ENCODE measurements around the gene CCDC194.

Gene CCDC194

GRCh38 chr19:17423429-17424208 is 29.6 kb upstream of the CCDC194 start:
- CTCF ChIA-PET: interaction anchor here (0.6 kb wide), 4 partner anchors 31 to 619 kb away, joined by 3 to 4 read pairs (median 3); partner anchors contain the start of gene OCEL1

GRCh38 chr19:17421942-17422341 is 27.9 kb upstream of the CCDC194 start:
- Histone ChIP-seq H3K9me3 (ENCODE audit: control insufficient read depth, insufficient read depth, low read depth, low read length) (no peaks in the 10 kb centered on the region), H3K4me3 (ENCODE audit: low read depth, low read length) (no peak overlapping the region), H3K4me1 (ENCODE audit: control insufficient read depth, insufficient read depth, low read length) (peaks cover 2% of the 10 kb centered on the region; the same call in 1 of the 2 replicates), H3K27ac (ENCODE audit: extremely low read depth, low read depth, low read length) (no peak overlapping the region), H3K36me3 (ENCODE audit: control insufficient read depth in 2 of 2, insufficient read depth in 1 of 2, low read length in 2 of 2) (peaks cover 4 to 6% of the 10 kb centered on the region in 2 experiments; a peak in 2 of 3 replicates)
- ChIA-PET POLR2A (no interaction called here), CTCF (interaction anchor here (0.6 to 1.7 kb wide), 6 partner anchors 17 to 390 kb away, joined by 3 to 6 read pairs (median 4); partner anchors contain the start of gene BST2)
- no peak for TF ChIP-seq ZNF513 (tag by site-specific recombination; IDR thresholded peaks at IDR 0.05)
- TF ChIP-seq ZNF624 (tag by site-specific recombination; IDR thresholded peaks at IDR 0.05): no peak
- TF ChIP-seq ZBTB48 (tag by site-specific recombination; IDR thresholded peaks at IDR 0.05): no peak
- no peak for TF ChIP-seq SP2 (tag by site-specific recombination; IDR thresholded peaks at IDR 0.05)
- TF ChIP-seq ZNF791 (tag by site-specific recombination; IDR thresholded peaks at IDR 0.05): no peak
- no peak for TF ChIP-seq ZNF335 (tag by site-specific recombination; conservative IDR thresholded peaks at IDR 0.05)
- no peak for TF ChIP-seq ZNF37A (tag by site-specific recombination; IDR thresholded peaks at IDR 0.05)
- no peak for TF ChIP-seq AEBP2 (tag by site-specific recombination; IDR thresholded peaks at IDR 0.05; ENCODE audit: borderline replicate concordance)
- TF ChIP-seq ZNF549 (tag by site-specific recombination; IDR thresholded peaks at IDR 0.05): no peak
- no peak for TF ChIP-seq ZNF362 (tag by site-specific recombination; IDR thresholded peaks at IDR 0.05)
- TF ChIP-seq, protein P1, sequence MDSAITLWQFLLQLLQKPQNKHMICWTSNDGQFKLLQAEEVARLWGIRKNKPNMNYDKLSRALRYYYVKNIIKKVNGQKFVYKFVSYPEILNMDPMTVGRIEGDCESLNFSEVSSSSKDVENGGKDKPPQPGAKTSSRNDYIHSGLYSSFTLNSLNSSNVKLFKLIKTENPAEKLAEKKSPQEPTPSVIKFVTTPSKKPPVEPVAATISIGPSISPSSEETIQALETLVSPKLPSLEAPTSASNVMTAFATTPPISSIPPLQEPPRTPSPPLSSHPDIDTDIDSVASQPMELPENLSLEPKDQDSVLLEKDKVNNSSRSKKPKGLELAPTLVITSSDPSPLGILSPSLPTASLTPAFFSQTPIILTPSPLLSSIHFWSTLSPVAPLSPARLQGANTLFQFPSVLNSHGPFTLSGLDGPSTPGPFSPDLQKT (IDR thresholded peaks at IDR 0.05; ENCODE audit: borderline replicate concordance, low read depth, low read length): no peak
- TF ChIP-seq, protein P2, sequence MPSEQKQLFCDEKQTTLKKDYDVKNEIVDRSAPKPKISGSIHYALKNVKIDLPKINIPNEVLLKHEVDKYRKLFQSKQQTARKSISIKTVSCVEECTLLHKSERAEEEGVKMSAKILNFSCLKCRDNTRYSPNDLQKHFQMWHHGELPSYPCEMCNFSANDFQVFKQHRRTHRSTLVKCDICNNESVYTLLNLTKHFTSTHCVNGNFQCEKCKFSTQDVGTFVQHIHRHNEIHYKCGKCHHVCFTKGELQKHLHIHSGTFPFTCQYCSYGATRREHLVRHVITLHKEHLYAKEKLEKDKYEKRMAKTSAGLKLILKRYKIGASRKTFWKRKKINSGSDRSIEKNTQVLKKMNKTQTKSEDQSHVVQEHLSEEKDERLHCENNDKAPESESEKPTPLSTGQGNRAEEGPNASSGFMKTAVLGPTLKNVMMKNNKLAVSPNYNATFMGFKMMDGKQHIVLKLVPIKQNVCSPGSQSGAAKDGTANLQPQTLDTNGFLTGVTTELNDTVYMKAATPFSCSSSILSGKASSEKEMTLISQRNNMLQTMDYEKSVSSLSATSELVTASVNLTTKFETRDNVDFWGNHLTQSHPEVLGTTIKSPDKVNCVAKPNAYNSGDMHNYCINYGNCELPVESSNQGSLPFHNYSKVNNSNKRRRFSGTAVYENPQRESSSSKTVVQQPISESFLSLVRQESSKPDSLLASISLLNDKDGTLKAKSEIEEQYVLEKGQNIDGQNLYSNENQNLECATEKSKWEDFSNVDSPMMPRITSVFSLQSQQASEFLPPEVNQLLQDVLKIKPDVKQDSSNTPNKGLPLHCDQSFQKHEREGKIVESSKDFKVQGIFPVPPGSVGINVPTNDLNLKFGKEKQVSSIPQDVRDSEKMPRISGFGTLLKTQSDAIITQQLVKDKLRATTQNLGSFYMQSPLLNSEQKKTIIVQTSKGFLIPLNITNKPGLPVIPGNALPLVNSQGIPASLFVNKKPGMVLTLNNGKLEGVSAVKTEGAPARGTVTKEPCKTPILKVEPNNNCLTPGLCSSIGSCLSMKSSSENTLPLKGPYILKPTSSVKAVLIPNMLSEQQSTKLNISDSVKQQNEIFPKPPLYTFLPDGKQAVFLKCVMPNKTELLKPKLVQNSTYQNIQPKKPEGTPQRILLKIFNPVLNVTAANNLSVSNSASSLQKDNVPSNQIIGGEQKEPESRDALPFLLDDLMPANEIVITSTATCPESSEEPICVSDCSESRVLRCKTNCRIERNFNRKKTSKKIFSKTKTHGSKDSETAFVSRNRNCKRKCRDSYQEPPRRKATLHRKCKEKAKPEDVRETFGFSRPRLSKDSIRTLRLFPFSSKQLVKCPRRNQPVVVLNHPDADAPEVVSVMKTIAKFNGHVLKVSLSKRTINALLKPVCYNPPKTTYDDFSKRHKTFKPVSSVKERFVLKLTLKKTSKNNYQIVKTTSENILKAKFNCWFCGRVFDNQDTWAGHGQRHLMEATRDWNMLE (tag by site-specific recombination; conservative IDR thresholded peaks at IDR 0.05; ENCODE audit: low read depth): no peak

More at GRCh38 chr19:17423429-17424208, 29.6 kb upstream of the CCDC194 start:
- POLR2A ChIA-PET: no interaction called here
- H3K27ac ChIP-seq (ENCODE audit: extremely low read depth, low read depth, low read length): no peak overlapping the region
- H3K4me1 ChIP-seq (ENCODE audit: control insufficient read depth, insufficient read depth, low read length): peaks cover 2% of the 10 kb centered on the region; the same call in 1 of the 2 replicates
- H3K4me3 ChIP-seq (ENCODE audit: low read depth, low read length): no peak overlapping the region
- H3K36me3 ChIP-seq (ENCODE audit: control insufficient read depth in 2 of 2, insufficient read depth in 1 of 2, low read length in 2 of 2): peaks cover 4 to 6% of the 10 kb centered on the region in 2 experiments; a peak in 2 of 3 replicates
- TF ChIP-seq ZNF10 (tag by site-specific recombination; IDR thresholded peaks at IDR 0.05) (no peak), SP2 (tag by site-specific recombination; IDR thresholded peaks at IDR 0.05) (peak; percentile 42; the same call in 1 of the 2 replicates), ZNF341 (tag by site-specific recombination; IDR thresholded peaks at IDR 0.05; ENCODE audit: low read depth) (peak; percentile 91), ZNF398 (tag by site-specific recombination; IDR thresholded peaks at IDR 0.05) (no peak), EGR2 (tag by site-specific recombination; IDR thresholded peaks at IDR 0.05; ENCODE audit: low read depth) (peak; percentile 51; the same call in 1 of the 2 replicates), KLF1 (tag by site-specific recombination; IDR thresholded peaks at IDR 0.05) (0 out of 2 replicates have a peak, but pooled peaks have one; percentile 22), KLF8 (tag by site-specific recombination; IDR thresholded peaks at IDR 0.05) (peak; percentile 28; the same call in 1 of the 2 replicates), ZFHX2 (tag by site-specific recombination; conservative IDR thresholded peaks at IDR 0.05) (peak; percentile 58)
- TF ChIP-seq, protein P3, sequence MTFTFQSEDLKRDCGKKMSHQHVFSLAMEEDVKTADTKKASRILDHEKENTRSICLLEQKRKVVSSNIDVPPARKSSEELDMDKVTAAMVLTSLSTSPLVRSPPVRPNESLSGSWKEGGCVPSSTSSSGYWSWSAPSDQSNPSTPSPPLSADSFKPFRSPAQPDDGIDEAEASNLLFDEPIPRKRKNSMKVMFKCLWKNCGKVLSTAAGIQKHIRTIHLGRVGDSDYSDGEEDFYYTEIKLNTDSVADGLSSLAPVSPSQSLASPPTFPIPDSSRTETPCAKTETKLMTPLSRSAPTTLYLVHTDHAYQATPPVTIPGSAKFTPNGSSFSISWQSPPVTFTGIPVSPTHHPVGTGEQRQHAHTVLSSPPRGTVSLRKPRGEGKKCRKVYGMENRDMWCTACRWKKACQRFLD (tag by site-specific recombination; IDR thresholded peaks at IDR 0.05): no peak
- H3K9me3 ChIP-seq (ENCODE audit: control insufficient read depth, insufficient read depth, low read depth, low read length): no peaks in the 10 kb centered on the region
